ENCODE results near the gene CHST10.
A peak's percentile ranks its signal among the peaks of the same experiment; 100 is the strongest.
"Not testable (repeated sequence)": the region's sequence is repeated elsewhere in the genome, so short reads cannot be mapped to it uniquely, and the experiment has no call there.

The CHST10 gene

GRCh38 chr2:100391735-100392515 lies 25.5 kb downstream of the CHST10 start:
- DNase-seq = no peak

GRCh38 chr2:100390001-100390940 lies 27.2 kb downstream of the CHST10 start:
- DNase-seq = no peak

DNA sequence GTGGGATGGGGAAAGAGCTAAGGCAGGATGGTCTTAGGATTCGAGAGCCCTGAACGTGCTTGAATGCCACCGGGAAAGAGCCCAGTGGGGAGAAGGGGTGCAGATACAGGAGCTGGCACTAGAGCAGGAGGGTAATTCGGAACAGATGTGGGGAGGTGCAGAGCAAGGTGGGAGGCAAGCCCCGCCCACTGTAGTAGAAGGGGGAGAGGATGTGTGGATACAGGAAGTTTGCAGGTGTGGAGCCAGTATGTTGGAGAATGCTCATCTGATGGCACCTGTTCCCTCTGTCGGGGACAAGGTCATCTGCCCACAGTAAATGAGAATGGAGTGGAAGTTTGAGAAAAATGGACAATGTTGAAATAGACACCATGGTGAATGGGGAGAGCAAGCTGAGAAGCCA lies 28.8 kb downstream of the CHST10 start:
- DNase-seq = no peak

DNA sequence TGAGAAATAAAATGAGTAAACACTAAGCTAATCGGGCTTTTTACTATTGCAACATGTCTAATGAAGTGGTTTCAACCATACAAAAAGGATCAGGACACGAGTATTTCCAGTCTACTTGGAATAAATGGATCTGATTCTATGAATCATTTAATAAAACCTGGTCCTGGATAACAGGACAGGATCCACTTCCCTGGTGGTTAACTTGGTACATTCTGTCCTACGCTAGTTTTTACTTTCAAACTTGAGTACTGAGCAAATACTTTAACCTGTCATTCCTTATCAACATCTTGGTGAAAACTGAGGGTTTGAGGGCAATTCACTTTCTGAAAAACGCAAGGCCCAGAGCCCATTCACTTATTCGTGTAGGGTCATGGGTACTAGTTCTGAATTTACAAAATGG lies 33.5 kb downstream of the CHST10 start:
- no peak for DNase-seq

- DNase-seq = no peak
Measured at GRCh38 chr2:100383306-100383705, 34.2 kb downstream of the CHST10 start.

- peak; percentile 63 for DNase-seq
Measured at GRCh38 chr2:100381240-100381639, 36.2 kb downstream of the CHST10 start.

DNA sequence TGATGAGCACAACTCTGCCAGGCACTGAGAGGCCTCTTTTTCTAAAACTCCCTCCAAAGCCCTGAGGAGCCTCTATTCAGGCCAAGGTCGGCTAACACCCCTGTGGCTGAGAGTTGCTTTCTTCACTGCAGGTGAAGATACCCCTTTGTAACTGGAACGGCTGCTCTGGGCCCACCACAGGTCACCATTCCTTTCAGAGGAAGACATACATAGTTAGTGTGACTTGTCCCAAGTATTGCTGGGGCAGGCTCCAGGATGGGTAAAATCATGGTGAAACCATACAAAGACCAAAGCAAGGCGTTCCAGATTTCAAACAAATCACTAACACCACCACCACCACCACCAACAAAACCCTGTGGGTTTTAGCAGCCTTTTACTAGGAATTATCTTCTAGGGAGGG lies 36.8 kb downstream of the CHST10 start:
- no peak for DNase-seq

- DNase-seq = no peak
Measured at GRCh38 chr2:100376836-100377235, 40.6 kb downstream of the CHST10 start.

DNA sequence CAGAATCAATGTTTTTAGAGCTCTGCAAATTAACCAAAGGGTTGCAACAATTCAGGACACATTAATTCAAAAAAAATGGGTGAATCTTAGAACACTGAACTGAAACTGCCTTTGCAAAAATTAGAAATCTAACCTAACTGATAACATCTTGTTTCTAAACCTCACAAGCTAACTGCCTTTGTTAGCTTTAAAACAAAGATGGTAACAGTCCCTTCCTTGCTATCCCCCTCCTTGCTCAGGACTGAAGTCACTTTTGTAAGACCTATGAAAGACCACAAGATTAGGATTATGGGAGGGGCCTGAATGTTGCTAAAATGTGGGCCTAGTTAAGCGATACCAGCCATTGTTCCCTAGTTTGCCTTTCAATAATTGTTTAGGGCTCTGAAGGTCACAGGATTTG lies 50.3 kb downstream of the CHST10 start:
- DNase-seq = no peak

GRCh38 chr2:100365434-100365833 lies 52.0 kb downstream of the CHST10 start:
- peak; percentile 87 for DNase-seq

- not testable (repeated sequence) for DNase-seq
Measured at GRCh38 chr2:100362269-100362668, 55.2 kb downstream of the CHST10 start.

DNA sequence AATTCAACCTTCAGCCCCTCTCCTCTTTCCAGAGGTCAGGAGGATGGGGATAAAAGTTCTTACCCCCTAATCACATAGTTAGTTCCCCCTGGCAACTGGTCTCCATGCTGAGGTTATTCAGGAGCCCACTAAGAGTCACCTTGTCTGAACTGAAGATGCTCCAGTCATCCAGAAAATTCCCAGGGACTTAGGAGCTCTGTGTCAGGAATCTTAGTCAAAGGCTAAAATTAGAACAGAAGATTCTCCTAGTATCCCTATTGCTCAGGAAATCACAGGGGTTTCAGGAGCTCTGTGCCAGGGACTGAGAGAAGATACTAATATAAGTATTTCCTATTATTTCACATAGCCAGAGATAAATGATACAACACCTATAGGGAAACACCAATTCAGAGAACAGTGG lies 57.9 kb downstream of the CHST10 start:
- DNase-seq = no peak

DNA sequence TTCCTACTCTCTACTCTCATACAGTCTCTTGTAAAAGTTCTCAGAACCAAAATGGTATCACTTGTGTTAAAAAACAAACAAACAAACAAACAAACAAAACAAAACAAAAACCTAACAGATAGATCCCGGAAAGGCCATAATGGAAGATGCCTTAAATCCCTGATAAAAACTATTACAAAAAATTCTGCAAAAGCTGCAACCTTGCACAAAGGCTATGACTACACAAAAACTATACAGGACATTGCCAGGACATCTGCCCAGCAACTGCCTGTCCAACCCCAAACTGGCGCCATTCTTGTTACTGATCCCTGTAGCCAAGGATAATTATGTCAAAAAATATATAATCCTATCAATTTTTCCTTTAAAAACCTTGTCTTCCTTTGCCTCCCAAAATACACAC lies 58.9 kb downstream of the CHST10 start:
- DNase-seq = no peak

GRCh38 chr2:100352521-100352920 lies 64.9 kb downstream of the CHST10 start:
- no peak for DNase-seq

GRCh38 chr2:100350661-100351185 lies 66.7 kb downstream of the CHST10 start:
- DNase-seq = no peak

DNA sequence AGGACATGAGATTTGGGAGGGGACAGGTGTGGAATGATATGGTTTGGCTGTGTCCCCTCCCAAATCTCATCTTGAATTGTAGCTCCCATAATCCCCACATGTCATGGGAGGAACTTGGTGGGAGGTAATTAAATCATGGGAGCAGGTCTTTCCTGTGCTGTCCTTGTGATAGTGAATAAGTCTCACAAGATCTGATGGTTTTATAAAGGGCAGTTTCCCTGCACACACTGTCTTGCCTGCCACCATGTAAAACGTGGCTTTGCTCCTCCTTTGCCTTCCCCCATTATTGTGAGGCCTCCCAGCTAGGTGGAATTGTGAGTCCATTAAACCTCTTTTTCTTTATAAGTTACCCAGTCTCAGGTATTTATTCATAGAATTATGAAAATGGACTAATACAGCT lies 72.3 kb downstream of the CHST10 start:
- not testable (repeated sequence) for DNase-seq

DNA sequence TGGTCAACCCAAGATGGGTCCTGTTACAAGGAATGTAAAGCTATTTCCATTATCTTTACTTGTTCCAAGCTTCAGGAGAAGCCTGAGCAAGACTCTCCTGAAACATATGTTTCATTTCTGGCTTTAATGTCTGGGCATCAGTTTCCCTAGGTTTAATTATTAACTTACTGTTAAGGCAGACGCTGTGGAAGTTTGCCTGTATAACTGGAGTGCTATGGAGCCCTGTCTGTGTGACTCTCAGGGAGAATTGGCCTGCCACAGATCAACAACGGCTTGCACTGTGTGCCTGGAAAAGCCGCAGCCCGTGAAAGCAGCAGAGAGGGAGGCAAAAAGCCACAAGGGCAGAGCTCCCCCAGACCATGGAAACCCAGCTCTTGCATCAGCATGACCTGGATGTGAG lies 73.0 kb downstream of the CHST10 start:
- DNase-seq = no peak

DNA sequence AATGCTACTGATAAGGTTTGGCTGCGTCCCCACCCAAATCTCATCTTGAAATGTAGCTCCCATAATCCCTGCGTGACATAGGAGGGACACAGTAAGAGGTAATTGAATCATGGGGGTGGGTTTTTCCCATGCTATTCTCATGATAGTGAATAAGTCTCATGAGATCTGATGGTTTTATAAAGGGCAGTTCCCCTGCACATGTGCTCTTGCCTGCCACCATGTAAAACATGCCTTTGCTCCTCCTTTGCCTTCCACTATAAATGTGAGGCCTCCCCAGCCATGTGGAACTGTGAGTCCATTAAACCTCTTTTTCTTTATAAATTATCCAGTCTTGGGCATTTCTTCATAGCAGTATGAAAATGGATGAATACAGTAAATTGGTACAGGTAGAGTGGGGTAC lies 75.0 kb downstream of the CHST10 start:
- DNase-seq = not testable (repeated sequence)
